Left colon (tissue), 2 donors: ENCODE results near the gene CACNA2D2. TPM values are rescaled to one million over a fixed set of nuclear protein-coding genes. Genes with fewer than 3 reads are reported as not detected.

ENCODE experiments used
- ATAC-seq: fragments of 200-7000 bp; cut with Tn5 transposase; one replicate; pipeline ENCODE4 v1.9.1; 2020; ENCODE audit warnings: mild to moderate bottlenecking, moderate library complexity
- DNase-seq, 2 donors: peaks; one replicate each; pipeline ENCODE4 v3.0.0-alpha.2; 2020
- intact Hi-C, 2 donors: fragments of 100-400 bp; cut with DNase I in 1 of 2; cut with micrococcal nuclease in 1 of 2; formaldehyde crosslinking; loops; one replicate each; pipeline versions ENCODE4 v1.11.2 to v1.14.0; 2022; cut with DNase I, micrococcal nuclease
- total RNA-seq, 2 donors: library from RNA; stranded (reverse); fragmentation: NEBNext Ultra II Directional; extraction: Animal tissue kit (Norgen Biotek cat#: 25700); gene quantifications; one replicate each; pipeline ENCODE4 v1.2.1, GENCODE V29; 2021
- donor health status: DM: no; HTN: no; CAD: no.
- donor health status: DM: yes; HTN: yes; CAD: no.

CACNA2D2 gene
- total RNA-seq, 2 donors from 2014 or later, result 1.9 to 3.2 TPM

- DNase-seq (no peak), ATAC-seq (no peak)
- intact Hi-C loops, result no loop called here
These were observed 24.7 kb downstream of the CACNA2D2 start for GRCh38 chr3:50478671-50479260.

GRCh38 chr3:50478051-50478450 is 25.4 kb downstream of the CACNA2D2 start:
- ATAC-seq, result no peak
- no peak for DNase-seq
- intact Hi-C loops, result no loop called here

- no peak for DNase-seq
- intact Hi-C loops, result no loop called here
- no peak for ATAC-seq
These were observed 28.1 kb downstream of the CACNA2D2 start for GRCh38 chr3:50475348-50475747.

- ATAC-seq (no peak), DNase-seq (no peak)
- intact Hi-C loops, result no loop called here
These were observed 28.7 kb downstream of the CACNA2D2 start for GRCh38 chr3:50474717-50475116.

GRCh38 chr3:50473768-50474167 is 29.7 kb downstream of the CACNA2D2 start:
- ATAC-seq (no peak), DNase-seq (no peak)
- intact Hi-C loops, result no loop called here

GRCh38 chr3:50472958-50473357 is 30.5 kb downstream of the CACNA2D2 start:
- intact Hi-C loops, result no loop called here
- ATAC-seq (no peak), DNase-seq (no peak)

GRCh38 chr3:50470658-50471057 is 32.8 kb downstream of the CACNA2D2 start:
- intact Hi-C loops, result no loop called here
- DNase-seq (no peak), ATAC-seq (no peak)

- intact Hi-C loops, result no loop called here
- ATAC-seq, result no peak
- no peak for DNase-seq
These were observed 35.5 kb downstream of the CACNA2D2 start for GRCh38 chr3:50467919-50468318.

- ATAC-seq, result no peak
- intact Hi-C loops, result no loop called here
- no peak for DNase-seq
These were observed 37.3 kb downstream of the CACNA2D2 start for GRCh38 chr3:50466177-50466576.

- no peak for ATAC-seq
- intact Hi-C loops, result no loop called here
These were observed 38.9 kb downstream of the CACNA2D2 start for GRCh38 chr3:50464569-50464968.

GRCh38 chr3:50459785-50460184 is 43.6 kb downstream of the CACNA2D2 start:
- DNase-seq (no peak), ATAC-seq (no peak)
- intact Hi-C loops, result no loop called here

More at GRCh38 chr3:50464569-50464968, 38.9 kb downstream of the CACNA2D2 start:
- no peak for DNase-seq

GRCh38 chr3:50457988-50458387 is 45.4 kb downstream of the CACNA2D2 start:
- intact Hi-C loops, result no loop called here
- ATAC-seq (no peak), DNase-seq (no peak)

- intact Hi-C loops, result no loop called here
- ATAC-seq (no peak), DNase-seq (no peak)
These were observed 48.0 kb downstream of the CACNA2D2 start for GRCh38 chr3:50455161-50456018.

GRCh38 chr3:50454481-50455070 is 48.9 kb downstream of the CACNA2D2 start:
- no peak for DNase-seq
- intact Hi-C loops, result no loop called here
- ATAC-seq, result no peak

GRCh38 chr3:50453907-50454306 is 49.5 kb downstream of the CACNA2D2 start:
- ATAC-seq, result no peak
- DNase-seq, result no peak
- intact Hi-C loops, result no loop called here

GRCh38 chr3:50450209-50450921 is 53.1 kb downstream of the CACNA2D2 start:
- peak; percentile 31 for ATAC-seq
- intact Hi-C loops, result no loop called here
- peak; percentile 60 to 69 for DNase-seq

GRCh38 chr3:50448752-50449539 is 54.5 kb downstream of the CACNA2D2 start:
- no peak for ATAC-seq
- intact Hi-C loops, result no loop called here
- DNase-seq, result no peak

GRCh38 chr3:50447290-50447840 is 56.1 kb downstream of the CACNA2D2 start:
- intact Hi-C loops, result no loop called here
- ATAC-seq, result no peak
- no peak for DNase-seq
